ENCODE measurements around the gene GOLGA8K.
"Not testable (repeated sequence)": the region's sequence is repeated elsewhere in the genome, so short reads cannot be mapped to it uniquely, and the experiment has no call there.

Gene GOLGA8K

DNA sequence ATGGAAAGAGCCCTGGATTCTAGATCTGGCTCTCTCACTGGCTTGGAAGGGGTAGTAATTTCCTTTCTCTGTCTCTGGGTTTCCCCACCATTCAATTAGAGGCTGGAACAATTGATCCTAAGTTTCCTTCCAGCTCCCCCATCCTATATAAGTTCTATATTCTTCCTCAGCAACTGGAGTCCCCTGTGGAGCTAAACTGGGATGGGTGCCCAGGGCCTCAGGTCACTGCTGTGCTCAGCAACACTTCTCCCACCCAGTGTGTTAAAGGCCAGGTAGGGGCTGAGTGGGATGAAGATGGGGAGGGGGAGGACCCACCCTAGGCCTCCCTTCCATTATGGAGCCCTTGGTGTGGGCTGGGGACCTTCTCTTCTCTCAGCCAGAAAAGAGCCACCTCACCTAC is 46.2 kb downstream of the GOLGA8K start:
- DNase-seq (ENCODE audit: low read depth), result not testable (repeated sequence)

GRCh38 chr15:32352748-32353147 is 50.3 kb downstream of the GOLGA8K start:
- not testable (repeated sequence) for DNase-seq (ENCODE audit: low read depth)

- DNase-seq (ENCODE audit: low read depth), result not testable (repeated sequence)
Measured at GRCh38 chr15:32350563-32351220, 52.4 kb downstream of the GOLGA8K start.

GRCh38 chr15:32347037-32347436 is 56.1 kb downstream of the GOLGA8K start:
- DNase-seq (ENCODE audit: low read depth), result not testable (repeated sequence)

GRCh38 chr15:32345978-32346547 is 57.0 kb downstream of the GOLGA8K start:
- not testable (repeated sequence) for DNase-seq (ENCODE audit: low read depth)

DNA sequence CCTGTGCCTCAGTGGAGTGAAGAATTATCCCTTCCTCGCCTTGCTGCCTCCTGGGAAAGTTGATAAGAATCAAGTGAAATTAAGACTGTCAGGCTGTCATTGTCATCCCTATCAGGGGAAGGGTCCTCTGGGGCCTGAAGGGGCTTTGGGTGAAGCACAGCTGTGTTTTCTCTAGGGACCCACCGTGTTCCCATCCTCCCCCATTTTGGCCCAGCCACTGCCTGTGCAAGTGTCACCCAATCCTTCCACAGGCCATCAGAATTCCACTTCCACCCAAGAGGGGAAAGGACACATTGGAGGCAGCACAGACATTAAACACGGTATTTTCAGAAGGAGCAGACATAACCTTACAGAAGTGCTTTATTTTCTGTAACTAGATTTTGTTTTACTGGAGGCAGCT is 59.2 kb downstream of the GOLGA8K start:
- DNase-seq (ENCODE audit: low read depth), result not testable (repeated sequence)
